Hepatocyte (in vitro differentiated cells): ENCODE results near the gene RAB9A.

ENCODE experiments used
- EZH2 ChIP-seq: fragments of 200-600 bp; sonication (generic); IDR thresholded peaks from 2 replicates; pipeline ENCODE4 v1.6.1; 2016; ENCODE audit warnings: antibody characterized with exemption, mild to moderate bottlenecking, borderline replicate concordance
- EZH2phosphoT487 ChIP-seq: fragments of 200-600 bp; sonication (generic); IDR thresholded peaks from one replicate; pipeline ENCODE4 v1.6.1; 2018; ENCODE audit warnings: antibody characterized with exemption, mild to moderate bottlenecking, low read depth, moderate library complexity; ENCODE audit not compliant: unreplicated experiment, severe bottlenecking
- TF ChIP-seq, protein P1 (sequence below): fragments of 200-600 bp; sonication (generic); IDR thresholded peaks from 2 replicates; pipeline ENCODE4 v1.5.1; 2016; ENCODE audit warnings: antibody characterized with exemption, mild to moderate bottlenecking; ENCODE audit not compliant: poor library complexity

GRCh38 chrX:13688384-13688957 is 457 bp upstream of the RAB9A start:
- TF ChIP-seq, protein P1, sequence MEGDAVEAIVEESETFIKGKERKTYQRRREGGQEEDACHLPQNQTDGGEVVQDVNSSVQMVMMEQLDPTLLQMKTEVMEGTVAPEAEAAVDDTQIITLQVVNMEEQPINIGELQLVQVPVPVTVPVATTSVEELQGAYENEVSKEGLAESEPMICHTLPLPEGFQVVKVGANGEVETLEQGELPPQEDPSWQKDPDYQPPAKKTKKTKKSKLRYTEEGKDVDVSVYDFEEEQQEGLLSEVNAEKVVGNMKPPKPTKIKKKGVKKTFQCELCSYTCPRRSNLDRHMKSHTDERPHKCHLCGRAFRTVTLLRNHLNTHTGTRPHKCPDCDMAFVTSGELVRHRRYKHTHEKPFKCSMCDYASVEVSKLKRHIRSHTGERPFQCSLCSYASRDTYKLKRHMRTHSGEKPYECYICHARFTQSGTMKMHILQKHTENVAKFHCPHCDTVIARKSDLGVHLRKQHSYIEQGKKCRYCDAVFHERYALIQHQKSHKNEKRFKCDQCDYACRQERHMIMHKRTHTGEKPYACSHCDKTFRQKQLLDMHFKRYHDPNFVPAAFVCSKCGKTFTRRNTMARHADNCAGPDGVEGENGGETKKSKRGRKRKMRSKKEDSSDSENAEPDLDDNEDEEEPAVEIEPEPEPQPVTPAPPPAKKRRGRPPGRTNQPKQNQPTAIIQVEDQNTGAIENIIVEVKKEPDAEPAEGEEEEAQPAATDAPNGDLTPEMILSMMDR: no peak
- TF ChIP-seq EZH2: no peak
- TF ChIP-seq EZH2phosphoT487: no peak
